Mesenchymal stem cell (in vitro differentiated cells and primary cell): ENCODE measurements around the gene C6orf47.

Experiments used
- DNase-seq: peaks from one replicate; pipeline ENCODE4 v3.0.0-alpha.2; 2013
- H2AFZ ChIP-seq: one replicate; pipeline ENCODE4 v1.6.1; 2013; ENCODE audit warnings: low read depth, mild to moderate bottlenecking, control low read depth, inconsistent platforms, low read length, moderate library complexity
- H2AK5ac ChIP-seq: 2 replicates; pipeline ENCODE4 v1.6.1; 2013; ENCODE audit warnings: low read length, moderate library complexity, mild to moderate bottlenecking, inconsistent platforms; ENCODE audit not compliant: severe bottlenecking
- H2BK120ac ChIP-seq: one replicate; pipeline ENCODE4 v1.6.1; 2013; ENCODE audit warnings: low read depth, mild to moderate bottlenecking, inconsistent platforms, low read length, moderate library complexity
- H2BK12ac ChIP-seq, 2 experiments: one replicate each; pipeline ENCODE4 v1.6.1; 2013; ENCODE audit warnings: inconsistent platforms in 2 of 2, low read length in 2 of 2, mild to moderate bottlenecking in 2 of 2, moderate library complexity in 2 of 2, control low read depth in 1 of 2
- H2BK15ac ChIP-seq: one replicate; pipeline ENCODE4 v1.6.1; 2013; ENCODE audit warnings: mild to moderate bottlenecking, low read depth, inconsistent platforms; ENCODE audit not compliant: poor library complexity, severe bottlenecking
- H2BK5ac ChIP-seq: 2 replicates; pipeline ENCODE4 v1.6.1; 2013; ENCODE audit warnings: low read depth, mild to moderate bottlenecking, low read length, control low read depth, inconsistent platforms; ENCODE audit not compliant: poor library complexity, severe bottlenecking
- H3K14ac ChIP-seq, 2 experiments: one replicate each; pipeline ENCODE4 v1.6.1; 2013; ENCODE audit warnings: inconsistent platforms in 2 of 2, low read length in 2 of 2, control low read depth in 1 of 2, mild to moderate bottlenecking in 1 of 2, moderate library complexity in 1 of 2
- H3K18ac ChIP-seq, 2 experiments: one replicate each; pipeline ENCODE4 v1.6.1; 2013; ENCODE audit warnings: inconsistent platforms in 2 of 2, low read length in 2 of 2, control low read depth in 1 of 2, low read depth in 1 of 2, mild to moderate bottlenecking in 1 of 2
- H3K23ac ChIP-seq, 2 experiments: one replicate each; pipeline ENCODE4 v1.6.1; 2013; ENCODE audit warnings: inconsistent platforms in 2 of 2, low read length in 2 of 2, mild to moderate bottlenecking in 2 of 2, moderate library complexity in 2 of 2, control low read depth in 1 of 2
- H3K27ac ChIP-seq: 2 replicates; pipeline ENCODE4 v1.5.1; 2013; ENCODE audit warnings: mild to moderate bottlenecking, moderate library complexity, low read length, control low read depth, inconsistent platforms; ENCODE audit not compliant: poor library complexity, severe bottlenecking
- H3K27me3 ChIP-seq, 2 experiments: 2 replicates each; pipeline versions ENCODE4 v1.6.1 to v1.7.0; 2013; ENCODE audit warnings: low read length in 2 of 2, mild to moderate bottlenecking in 2 of 2, moderate library complexity in 2 of 2, control low read depth in 1 of 2, inconsistent platforms in 1 of 2; ENCODE audit not compliant: control insufficient read depth in 1 of 2, insufficient read depth in 1 of 2
- H3K36me3 ChIP-seq, 2 experiments: 2 replicates each; pipeline versions ENCODE4 v1.6.1 to v1.7.0; 2013; ENCODE audit warnings: low read length in 2 of 2, control low read depth in 1 of 2, inconsistent platforms in 1 of 2, low read depth in 1 of 2, mild to moderate bottlenecking in 1 of 2; ENCODE audit not compliant: insufficient read depth in 2 of 2, control insufficient read depth in 1 of 2
- H3K4ac ChIP-seq, 2 experiments: one replicate each; pipeline ENCODE4 v1.6.1; 2013; ENCODE audit warnings: inconsistent platforms in 2 of 2, low read length in 2 of 2, mild to moderate bottlenecking in 2 of 2, moderate library complexity in 2 of 2, control low read depth in 1 of 2, low read depth in 1 of 2
- H3K4me1 ChIP-seq: 2 replicates; pipeline ENCODE4 v1.6.1; 2013; ENCODE audit warnings: low read depth, low read length, control low read depth; ENCODE audit not compliant: control insufficient read depth, insufficient read depth
- H3K4me2 ChIP-seq: 2 replicates; pipeline ENCODE4 v1.6.1; 2013; ENCODE audit warnings: low read length, mild to moderate bottlenecking, inconsistent platforms; ENCODE audit not compliant: poor library complexity, severe bottlenecking
- H3K4me3 ChIP-seq, 2 experiments: 2 replicates each; pipeline versions ENCODE4 v1.5.1 to v1.7.0; 2013; ENCODE audit warnings: low read length in 2 of 2, mild to moderate bottlenecking in 2 of 2, control low read depth in 1 of 2, low read depth in 1 of 2; ENCODE audit not compliant: insufficient read depth in 1 of 2
- H3K79me1 ChIP-seq: replicated peaks from 2 replicates; pipeline ENCODE4 v1.6.1; 2013; ENCODE audit warnings: mild to moderate bottlenecking, control low read depth, low read length, inconsistent platforms; ENCODE audit not compliant: poor library complexity, severe bottlenecking
- H3K9ac ChIP-seq: 2 replicates; pipeline ENCODE4 v1.7.0; 2013; ENCODE audit warnings: mild to moderate bottlenecking, low read length, moderate library complexity
- H3K9me3 ChIP-seq: 2 replicates; pipeline ENCODE4 v1.7.0; 2013; ENCODE audit warnings: mild to moderate bottlenecking, low read length; ENCODE audit not compliant: control insufficient read depth
- H4K8ac ChIP-seq: one replicate; pipeline ENCODE4 v1.6.1; 2013; ENCODE audit warnings: inconsistent platforms, mild to moderate bottlenecking, low read length, moderate library complexity
- H4K91ac ChIP-seq: one replicate; pipeline ENCODE4 v1.6.1; 2013; ENCODE audit warnings: mild to moderate bottlenecking, low read length, inconsistent platforms
- WGBS: methylation state at CpG from one replicate; pipeline ENCODE4 v1.1.7; 2013; ENCODE audit warnings: mixed read lengths; 5-methylcytosine and 5-hydroxymethylcytosine counted together

The C6orf47 gene

GRCh38 chr6:31662124-31662723 is 1.6 kb upstream of the C6orf47 start:
- Histone ChIP-seq H3K4ac (no peak overlapping the region), H3K14ac (no peak overlapping the region), H2BK5ac (no peak overlapping the region), H4K8ac (no peak overlapping the region), H2BK15ac (no peak overlapping the region), H3K4me1 (peaks cover 37% of the 10 kb centered on the region), H2AFZ (no peak overlapping the region), H3K27ac (no peak overlapping the region), H4K91ac (no peak overlapping the region), H3K4me2 (no peak overlapping the region), H3K79me1 (peaks cover 17% of the 10 kb centered on the region), H2BK12ac (peak overlapping the region; percentile 0 to 30), H3K9me3 (no peaks in the 10 kb centered on the region), H3K18ac (no peak overlapping the region), H2AK5ac (peak overlapping the region; percentile 9), H3K23ac (no peak overlapping the region), H3K36me3 (peaks cover 32 to 39% of the 10 kb centered on the region in 2 experiments), H3K4me3 (no peak overlapping the region), H3K27me3 (no peaks in the 10 kb centered on the region), H2BK120ac (peak overlapping the region; percentile 19), H3K9ac (no peak overlapping the region)
- no peak for DNase-seq
- WGBS, result 93% methylated on average over 12 of the region's 12 CpGs

- Histone ChIP-seq H3K9me3 (no peaks in the 10 kb centered on the region), H3K23ac (no peak overlapping the region), H3K14ac (no peak overlapping the region), H2AFZ (no peak overlapping the region), H2BK120ac (no peak overlapping the region), H3K79me1 (peaks cover 17% of the 10 kb centered on the region), H3K4me1 (peaks cover 33% of the 10 kb centered on the region), H3K27ac (no peak overlapping the region), H2BK12ac (peak overlapping the region in 1 of 2 experiments; percentile 25), H2AK5ac (no peak overlapping the region), H3K4me3 (peak overlapping the region in 1 of 2 experiments; percentile 98), H2BK15ac (no peak overlapping the region), H4K8ac (no peak overlapping the region), H4K91ac (no peak overlapping the region), H3K4me2 (peak overlapping the region; percentile 90), H2BK5ac (no peak overlapping the region), H3K4ac (no peak overlapping the region), H3K27me3 (no peaks in the 10 kb centered on the region), H3K36me3 (peaks cover 30 to 38% of the 10 kb centered on the region in 2 experiments), H3K9ac (peak overlapping the region; percentile 97), H3K18ac (no peak overlapping the region)
- DNase-seq, result no peak
- WGBS, result 94% methylated on average over 11 of the region's 12 CpGs
These were observed 915 bp upstream of the C6orf47 start for GRCh38 chr6:31661262-31662123.

- H2AK5ac ChIP-seq, result peak overlapping the region; percentile 44
- DNase-seq, result peak; percentile 52
- H3K4me3 ChIP-seq, result peak overlapping the region; percentile 78 to 98
- H3K18ac ChIP-seq, result peak overlapping the region; percentile 82 to 97
- peak overlapping the region in 1 of 2 experiments; percentile 90 for H3K23ac ChIP-seq
- peaks cover 39% of the 10 kb centered on the region for H3K4me1 ChIP-seq
- WGBS, result 55% methylated on average over 13 of the region's 13 CpGs
- H2BK12ac ChIP-seq, result peak overlapping the region in 1 of 2 experiments; percentile 55
- no peak overlapping the region for H2BK5ac ChIP-seq
- H3K27me3 ChIP-seq, result no peaks in the 10 kb centered on the region
- peak overlapping the region; percentile 97 for H3K9ac ChIP-seq
- H3K14ac ChIP-seq, result peak overlapping the region in 1 of 2 experiments; percentile 93
- peak overlapping the region; percentile 89 for H3K4me2 ChIP-seq
- H3K79me1 ChIP-seq, result peaks cover 24% of the 10 kb centered on the region
- H3K4ac ChIP-seq, result peak overlapping the region; percentile 61 to 94
- H2BK120ac ChIP-seq, result no peak overlapping the region
- peaks cover 33 to 53% of the 10 kb centered on the region in 2 experiments for H3K36me3 ChIP-seq
- peak overlapping the region; percentile 89 for H4K8ac ChIP-seq
- peak overlapping the region; percentile 86 for H3K27ac ChIP-seq
- H3K9me3 ChIP-seq, result no peaks in the 10 kb centered on the region
- peak overlapping the region; percentile 72 for H2AFZ ChIP-seq
- H4K91ac ChIP-seq, result peak overlapping the region; percentile 78
- H2BK15ac ChIP-seq, result no peak overlapping the region
These were observed 763 bp downstream of the C6orf47 start for GRCh38 chr6:31659649-31660380.
